Omental fat pad (tissue), 4 donors: ENCODE data around the gene CACNB2. TPM values are rescaled to one million over a fixed set of nuclear protein-coding genes. Genes with fewer than 3 reads are reported as not detected.

Experiments
- ATAC-seq: fragments of 150-250 bp; one replicate; pipeline ENCODE4 v1.9.1; 2016; ENCODE audit warnings: mild to moderate bottlenecking, moderate library complexity; ENCODE audit not compliant: low FRiP score
- DNase-seq: peaks from one replicate; pipeline ENCODE4 v3.0.0-alpha.2; 2019; ENCODE audit warnings: low spot score
- CTCF ChIP-seq, 3 donors: fragments of 450-650 bp; IDR thresholded peaks; one replicate each; pipeline ENCODE4 v1.5.1; 2016 to 2017; ENCODE audit warnings: antibody characterized with exemption in 3 of 3, mild to moderate bottlenecking in 3 of 3, moderate library complexity in 2 of 3
- total RNA-seq, 4 donors: library from RNA; depleted of rRNA; stranded (reverse); fragments of >200 nt; gene quantifications; one replicate each; pipeline ENCODE4 v1.1.0, GENCODE V29; 2016

Gene CACNB2
- total RNA-seq, 4 donors from 2014 or later = 2.0 to 12.1 (median 6.1) TPM

- no peak for DNase-seq
- TF ChIP-seq CTCF (IDR thresholded peaks at IDR 0.05) = no peak
- ATAC-seq = no peak
Observed at GRCh38 chr10:18359812-18360211, 219.6 kb downstream of the CACNB2 start.

GRCh38 chr10:18362892-18363291 is 222.7 kb downstream of the CACNB2 start:
- no peak for DNase-seq
- TF ChIP-seq CTCF (IDR thresholded peaks at IDR 0.05) = no peak
- ATAC-seq = no peak

GRCh38 chr10:18364987-18365775 is 225.0 kb downstream of the CACNB2 start:
- TF ChIP-seq CTCF (IDR thresholded peaks at IDR 0.05) = no peak
- ATAC-seq (no peak), DNase-seq (no peak)

- DNase-seq = no peak
- no peak for ATAC-seq
- no peak for TF ChIP-seq CTCF (IDR thresholded peaks at IDR 0.05)
Observed at GRCh38 chr10:18367840-18368239, 227.6 kb downstream of the CACNB2 start.

GRCh38 chr10:18368273-18368672 is 228.0 kb downstream of the CACNB2 start:
- ATAC-seq (no peak), DNase-seq (no peak)
- TF ChIP-seq CTCF (IDR thresholded peaks at IDR 0.05) = no peak

GRCh38 chr10:18368682-18369081 is 228.5 kb downstream of the CACNB2 start:
- ATAC-seq (no peak), DNase-seq (no peak)
- no peak for TF ChIP-seq CTCF (IDR thresholded peaks at IDR 0.05)

- DNase-seq (no peak), ATAC-seq (no peak)
- TF ChIP-seq CTCF (IDR thresholded peaks at IDR 0.05) = no peak
Observed at GRCh38 chr10:18369859-18370473, 229.7 kb downstream of the CACNB2 start.
